K562 (cell line): Measurements from ENCODE around the gene CISD3. TPM values are rescaled to one million over a fixed set of nuclear protein-coding genes. Genes with fewer than 3 reads are reported as not detected.

ENCODE experiments used
- ATAC-seq: fragments of 200-7000 bp; cut with Tn5 transposase; 3 replicates; pipeline ENCODE4 v1.9.1; 2020; ENCODE audit warnings: moderate library complexity
- BruUV-seq: library from RNA; stranded (reverse); fragments of 400-500 nt; replicated peaks from 2 replicates; lab custom pipeline; 2021; lab: Mats Ljungman, UMichigan
- CTCF ChIA-PET: fragments of 300-600 bp; formaldehyde crosslinking; extraction: SDS; loops from one replicate; lab custom pipeline; 2021; ENCODE audit warnings: low intra/inter-chr PET ratio; lab: Yijun Ruan, JAX
- POLR2A ChIA-PET: fragments of 300-600, 350-650 bp; sonication (Branson Sonifier 250); formaldehyde crosslinking; extraction: SDS; loops from one replicate; lab custom pipeline; 2021; ENCODE audit warnings: antibody characterized with exemption, inconsistent platforms; lab: Yijun Ruan, JAX
- DNase-seq, 4 experiments: peaks; one replicate each; pipeline versions ENCODE4 v3.0.0 to v3.0.0-alpha.2; 2011 to 2018; ENCODE audit warnings: low spot score in 3 of 4, mixed read lengths in 3 of 4; ENCODE audit errors: extremely low read depth in 1 of 4
- FAIRE-seq: peaks from 2 replicates; lab custom pipeline; 2011; peaks lifted over from hg19 to GRCh38; lab: Jason Lieb, UNC
- H2AFZ ChIP-seq: 2 replicates; pipeline ENCODE4 v1.6.0; 2011; ENCODE audit warnings: low read depth, low read length, control low read depth, inconsistent platforms
- H3K27ac ChIP-seq: fragments of 200-600 bp; 3 replicates; pipeline ENCODE4 v1.8.0; 2011; ENCODE audit warnings: low read depth, mild to moderate bottlenecking, control low read depth, inconsistent platforms, low read length, moderate library complexity, mixed read lengths; ENCODE audit errors: extremely low read depth
- H3K27me3 ChIP-seq, 2 experiments: fragments of 300-600 bp in 1 of 2; 2 replicates in 1 of 2; 3 replicates in 1 of 2; pipeline versions ENCODE4 v1.6.0 to v1.8.0; 2011; ENCODE audit warnings: inconsistent platforms in 2 of 2, low read length in 2 of 2, mild to moderate bottlenecking in 1 of 2, mixed read lengths in 1 of 2, moderate library complexity in 1 of 2; ENCODE audit not compliant: control insufficient read depth in 2 of 2, insufficient read depth in 2 of 2
- H3K36me3 ChIP-seq: fragments of 300-600 bp; 3 replicates; pipeline ENCODE4 v1.8.0; 2011; ENCODE audit warnings: mild to moderate bottlenecking, low read length, inconsistent platforms; ENCODE audit not compliant: control insufficient read depth, insufficient read depth
- H3K4me1 ChIP-seq, 2 experiments: fragments of 200-600 bp in 1 of 2; replicated peaks in 1 of 2; 2 replicates in 1 of 2; 3 replicates in 1 of 2; pipeline versions ENCODE4 v1.5.1 to v1.8.0; 2011; ENCODE audit warnings: inconsistent platforms in 2 of 2, low read length in 2 of 2, mild to moderate bottlenecking in 1 of 2, mixed read lengths in 1 of 2, moderate library complexity in 1 of 2; ENCODE audit not compliant: control insufficient read depth in 2 of 2, insufficient read depth in 2 of 2
- H3K4me2 ChIP-seq: 2 replicates; pipeline ENCODE4 v1.6.1; 2011; ENCODE audit warnings: low read length, control low read depth, inconsistent platforms, mixed read lengths; ENCODE audit not compliant: insufficient read depth
- H3K4me3 ChIP-seq: fragments of 200-600 bp; sonication (generic), shearing (Covaris generic); 2 replicates; pipeline ENCODE4 v1.5.1; 2016; ENCODE audit warnings: control low read depth, inconsistent platforms
- H3K79me2 ChIP-seq: fragments of 200-600 bp; 3 replicates; pipeline ENCODE4 v1.8.0; 2011; ENCODE audit warnings: low read length, inconsistent platforms; ENCODE audit not compliant: control insufficient read depth, insufficient read depth
- H3K9ac ChIP-seq, 2 experiments: 2 replicates each; pipeline versions ENCODE4 v1.6.0 to v1.6.1; 2011; ENCODE audit warnings: low read depth in 2 of 2, low read length in 2 of 2, control low read depth in 1 of 2, inconsistent platforms in 1 of 2, mild to moderate bottlenecking in 1 of 2, mixed read lengths in 1 of 2; ENCODE audit not compliant: insufficient read depth in 1 of 2
- H3K9me1 ChIP-seq: one replicate; pipeline ENCODE4 v1.6.0; 2011; ENCODE audit warnings: inconsistent platforms, mild to moderate bottlenecking, low read length, moderate library complexity; ENCODE audit not compliant: control insufficient read depth, insufficient read depth
- H3K9me3 ChIP-seq: replicated peaks from 2 replicates; pipeline ENCODE4 v1.5.1; 2011; ENCODE audit warnings: low read depth, low read length, inconsistent platforms; ENCODE audit not compliant: control insufficient read depth, insufficient read depth
- H4K20me1 ChIP-seq: replicated peaks from 2 replicates; pipeline ENCODE4 v1.6.1; 2011; ENCODE audit warnings: low read length, inconsistent platforms, mixed read lengths; ENCODE audit not compliant: control insufficient read depth, insufficient read depth
- CCNT2 ChIP-seq: IDR thresholded peaks from 2 replicates; pipeline ENCODE4 v1.6.1; 2011; ENCODE audit warnings: borderline replicate concordance, low read depth, mild to moderate bottlenecking, moderate library complexity, mixed read lengths, low read length; ENCODE audit not compliant: insufficient read length; ENCODE audit errors: extremely low read depth
- CREM ChIP-seq: IDR thresholded peaks from 2 replicates; pipeline ENCODE4 v1.6.1; 2014; ENCODE audit warnings: antibody characterized with exemption, low read depth
- EGR1 ChIP-seq: fragments of 450-650 bp; conservative IDR thresholded peaks from 2 replicates; pipeline ENCODE4 v1.6.1; 2017; ENCODE audit warnings: mild to moderate bottlenecking
- ELF1 ChIP-seq: fragments of 200-800 bp; sonication (Bioruptor generic); IDR thresholded peaks from 2 replicates; pipeline ENCODE4 v1.6.1; 2016; ENCODE audit warnings: missing genetic modification characterization, missing compliant biosample characterization
- HMG20B ChIP-seq: fragments of 250-450 bp; sonication (Bioruptor Pico); IDR thresholded peaks from 2 replicates; pipeline ENCODE4 v1.5.0; 2021; ENCODE audit warnings: mild to moderate bottlenecking
- IRF2 ChIP-seq: sonication (generic); formaldehyde crosslinking; IDR thresholded peaks from 2 replicates; pipeline ENCODE4 v1.8.1; 2022; ENCODE audit warnings: mild to moderate bottlenecking, missing genetic modification reagents
- MEF2A ChIP-seq: IDR thresholded peaks from 2 replicates; pipeline ENCODE4 v1.6.1; 2011; ENCODE audit warnings: low read depth, mild to moderate bottlenecking, low read length, moderate library complexity; ENCODE audit not compliant: control insufficient read depth
- POLR2AphosphoS2 ChIP-seq: IDR thresholded peaks from 2 replicates; pipeline ENCODE4 v1.6.1; 2012; ENCODE audit warnings: low read length, improper control_type of control experiment
- RBFOX2 ChIP-seq: fragments of 200-400 bp; formaldehyde crosslinking; IDR thresholded peaks from 2 replicates; pipeline ENCODE4 v1.6.1; 2017; ENCODE audit warnings: low read depth, mild to moderate bottlenecking, low read length, moderate library complexity
- RFX1 ChIP-seq: fragments of 450-650 bp; IDR thresholded peaks from 2 replicates; pipeline ENCODE4 v1.6.1; 2016; ENCODE audit warnings: mild to moderate bottlenecking, moderate library complexity
- XRCC5 ChIP-seq: fragments of 200-400 bp; formaldehyde crosslinking; IDR thresholded peaks from 2 replicates; pipeline ENCODE4 v1.6.1; 2017; ENCODE audit warnings: low read depth, mild to moderate bottlenecking, low read length
- ZNF121 ChIP-seq: sonication (generic); formaldehyde crosslinking; conservative IDR thresholded peaks from 2 replicates; pipeline ENCODE4 v1.8.0; 2022; ENCODE audit warnings: missing genetic modification reagents
- ZNF263 ChIP-seq: sonication (generic); formaldehyde crosslinking; IDR thresholded peaks from 2 replicates; pipeline ENCODE4 v1.8.0; 2022; ENCODE audit warnings: mild to moderate bottlenecking, missing genetic modification reagents, borderline replicate concordance
- ZNF354B ChIP-seq: fragments of 250-450 bp; sonication (Bioruptor Pico); IDR thresholded peaks from 2 replicates; pipeline ENCODE4 v1.4.0; 2020
- WGBS: fragments of 100-300 bp; shearing (Covaris generic); methylation state at CpG from one replicate; pipeline ENCODE4 v1.1.6; 2016; ENCODE audit warnings: low coverage, mixed read lengths; ENCODE audit not compliant: insufficient coverage; ENCODE audit errors: missing lambda C conversion rate; 5-methylcytosine and 5-hydroxymethylcytosine counted together
- in situ Hi-C: fragments of 300-500 bp; cut with MboI; formaldehyde crosslinking; loops from 4 replicates; pipeline ENCODE4 v1.15.0; 2018; ENCODE audit warnings: inconsistent platforms, mixed read lengths
- intact Hi-C: fragments of 100-400 bp; cut with micrococcal nuclease; formaldehyde crosslinking; loops from 2 replicates; pipeline ENCODE4 v1.14.2; 2022
- polyA plus RNA-seq, 8 experiments: library from polyadenylated mRNA; depleted of rRNA in 4 of 8; stranded (reverse) in 5 of 8; unstranded in 3 of 8; fragments of >200 nt; fragmentation: Nextera tagmentation in 2 of 8; fragmentation: Illumina TruSeq in 1 of 8; extraction: Ambion mirVana in 2 of 8; extraction: Trizol in 1 of 8; gene quantifications; 2 replicates each; pipeline versions ENCODE4 v1.2.1 to v1.2.3, GENCODE V29; 2011 to 2014; ENCODE audit warnings: inconsistent platforms in 1 of 8, missing spikeins in 1 of 8
- total RNA-seq, 7 experiments: library from RNA; depleted of rRNA in 6 of 7; stranded (reverse); fragments of >200 nt in 6 of 7; fragmentation: Illumina TruSeq in 2 of 7; extraction: Trizol in 2 of 7; gene quantifications; 2 replicates each; pipeline versions ENCODE4 v1.2.1 to v1.2.3, GENCODE V29; 2011 to 2021; ENCODE audit warnings: low replicate concordance in 1 of 7

CISD3 gene
- total and polyA plus RNA-seq, 9 of the 15 experiments (the other 6 are each of a cell fraction or from before 2014, with no cell fraction given), result 5.0 to 60.7 (median 15.7) TPM

DNA sequence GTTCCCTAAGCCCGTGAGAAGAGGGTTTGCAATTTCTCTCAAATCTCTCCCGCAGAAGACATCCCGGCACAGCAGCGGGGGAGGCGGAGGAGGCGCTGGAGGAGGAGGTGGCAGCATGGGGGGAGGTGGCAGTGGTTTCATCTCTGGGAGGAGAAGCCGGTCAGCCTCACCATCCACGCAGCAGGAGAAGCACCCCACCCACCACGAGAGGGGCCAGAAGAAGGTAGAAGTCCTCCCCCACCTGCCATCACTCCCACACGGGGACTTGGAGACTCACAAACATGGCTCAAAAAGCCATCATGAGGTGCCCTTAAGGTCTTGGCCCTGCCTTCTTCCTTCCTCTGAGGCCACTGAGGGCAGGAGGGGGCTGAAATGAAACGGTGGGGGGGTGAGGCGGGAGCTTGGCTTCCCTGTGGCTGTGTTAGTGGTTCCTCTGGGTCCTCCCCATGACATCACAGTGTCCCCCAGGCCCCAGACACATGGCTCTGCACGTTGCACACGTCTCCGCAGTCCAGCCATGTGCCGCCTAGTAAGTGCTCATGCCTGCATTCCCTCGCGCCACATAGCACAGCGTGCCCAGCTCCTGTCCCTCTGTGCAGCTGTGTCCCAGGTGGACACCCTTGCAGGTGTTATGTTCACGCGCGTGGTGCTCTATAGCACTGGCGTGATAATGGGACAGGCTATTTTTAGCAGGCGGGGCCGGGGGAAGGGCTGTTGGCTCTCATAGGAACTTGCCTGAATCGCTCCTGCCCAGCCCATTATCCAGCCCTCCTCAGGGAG is 18.2 kb upstream of the CISD3 start:
- no peaks in the 10 kb centered on the region for H3K9me3 ChIP-seq
- 66% methylated on average over 25 of the region's 26 CpGs for WGBS
- H3K4me1 ChIP-seq, result peaks cover 30 to 52% of the 10 kb centered on the region in 2 experiments
- H4K20me1 ChIP-seq, result peaks cover 8% of the 10 kb centered on the region; the same call in 1 of the 2 replicates
- ChIA-PET CTCF (no interaction called here), POLR2A (interaction anchor here (0.6 to 2.6 kb wide), 2 partner anchors 12 to 20 kb away, joined by 3 to 15 read pairs; no protein-coding TSS in a partner anchor)
- no peak overlapping the region for H2AFZ ChIP-seq
- ATAC-seq (no peak), FAIRE-seq (no peak), DNase-seq (peak in 1 of 4 experiments; percentile 38)
- H3K27ac ChIP-seq, result no peak overlapping the region
- intact Hi-C loops (no loop called here), in situ Hi-C loops (no loop called here)
- peaks cover 4% of the 10 kb centered on the region for H3K9me1 ChIP-seq
- no TSS peak for BruUV-seq
- no peak overlapping the region for H3K4me3 ChIP-seq
- peaks cover 11% of the 10 kb centered on the region for H3K79me2 ChIP-seq
- TF ChIP-seq ZNF354B (CRISPR knock-in tag) (no peak), HMG20B (CRISPR knock-in tag) (no peak), POLR2AphosphoS2 (no peak), ELF1 (tag) (no peak), ZNF121 (CRISPR knock-in tag) (no peak), CREM (0 out of 2 replicates have a peak, but pooled peaks have one; percentile 21), IRF2 (CRISPR knock-in tag) (no peak), XRCC5 (no peak), MEF2A (peak; percentile 75; the same call in 1 of the 2 replicates), CCNT2 (peak; percentile 7), ZNF263 (peak; percentile 8; the same call in 1 of the 2 replicates), RBFOX2 (peak; percentile 42; the same call in 1 of the 2 replicates), EGR1 (peak; percentile 51), RFX1 (no peak)
- H3K4me2 ChIP-seq, result no peak overlapping the region
- peak overlapping the region in 1 of 2 experiments; percentile 83; a peak in 2 of 4 replicates for H3K9ac ChIP-seq
- H3K27me3 ChIP-seq, result no peaks in the 10 kb centered on the region
- peaks cover 83% of the 10 kb centered on the region; the same call in 2 of the 3 replicates for H3K36me3 ChIP-seq
